Lower leg skin (tissue), 4 donors: Measurements from ENCODE around the gene RASA1. TPM values are rescaled to one million over a fixed set of nuclear protein-coding genes. Genes with fewer than 3 reads are reported as not detected.

Experiments
- DNase-seq, 2 donors: peaks; one replicate each; pipeline ENCODE4 v3.0.0-alpha.2; 2019; ENCODE audit warnings: low spot score in 2 of 2
- H3K4me3 ChIP-seq: fragments of 200-600 bp; sonication (generic); 2 replicates; pipeline ENCODE4 v1.5.1; 2017; ENCODE audit warnings: mild to moderate bottlenecking, low read depth; ENCODE audit not compliant: poor library complexity, severe bottlenecking
- CTCF ChIP-seq, 3 donors: fragments of 450-650 bp; IDR thresholded peaks; one replicate each; pipeline ENCODE4 v1.5.1; 2016; ENCODE audit warnings: antibody characterized with exemption in 3 of 3, mild to moderate bottlenecking in 3 of 3, moderate library complexity in 2 of 3
- POLR2A ChIP-seq, 2 donors: fragments of 450-650 bp; IDR thresholded peaks; one replicate each; pipeline ENCODE4 v1.6.1; 2016 to 2017; ENCODE audit warnings: antibody characterized with exemption in 2 of 2, mild to moderate bottlenecking in 1 of 2, moderate library complexity in 1 of 2
- WGBS, 2 donors: methylation state at CpG; one replicate each; pipeline ENCODE4 v1.1.5; 2018; 5-methylcytosine and 5-hydroxymethylcytosine counted together
- intact Hi-C: fragments of 100-400 bp; cut with DNase I; formaldehyde crosslinking; loops from one replicate; pipeline ENCODE4 v1.15.0; 2023; ENCODE audit warnings: low total_unique reads
- total RNA-seq, 4 donors: library from RNA; depleted of rRNA; stranded (reverse); fragments of >200 nt; gene quantifications; one replicate each; pipeline ENCODE4 v1.1.0, GENCODE V29; 2016

RASA1 gene
- total RNA-seq, 4 donors from 2014 or later: 25.8 to 29.7 (median 28.1) TPM

GRCh38 chr5:87322381-87322780 is 54.7 kb downstream of the RASA1 start:
- no peak overlapping the region for H3K4me3 ChIP-seq
- no peak for DNase-seq
- WGBS, 2 donors: 95 to 96% methylated on average over 3 of the region's 3 CpGs
- intact Hi-C loops: no loop called here
- TF ChIP-seq POLR2A (IDR thresholded peaks at IDR 0.05) (no peak), CTCF (IDR thresholded peaks at IDR 0.05) (no peak)

DNA sequence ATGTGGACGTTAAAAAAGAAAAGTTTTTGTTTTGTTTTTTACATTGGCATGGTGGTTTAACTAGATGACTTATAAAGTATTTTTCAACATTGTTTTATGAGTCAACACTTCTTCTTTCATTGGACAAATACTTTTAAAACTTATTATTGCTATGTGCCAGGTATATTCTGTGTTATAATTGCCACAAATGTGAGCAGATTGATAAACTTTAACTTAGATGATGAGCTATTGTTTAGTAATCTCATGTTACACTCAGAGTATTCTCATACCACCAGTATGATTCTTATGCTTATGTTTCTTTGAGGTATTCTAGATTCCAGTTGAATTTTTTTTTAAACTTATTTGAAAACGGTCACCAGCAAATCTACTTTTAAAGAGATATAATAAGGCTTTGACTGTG is 60.3 kb downstream of the RASA1 start:
- no peak for TF ChIP-seq CTCF (IDR thresholded peaks at IDR 0.05)
- no peak for TF ChIP-seq POLR2A (IDR thresholded peaks at IDR 0.05)
- 66 to 78% methylated on average over 2 of the region's 2 CpGs for WGBS, 2 donors
- H3K4me3 ChIP-seq: no peak overlapping the region
- intact Hi-C loops: no loop called here
- DNase-seq: no peak

DNA sequence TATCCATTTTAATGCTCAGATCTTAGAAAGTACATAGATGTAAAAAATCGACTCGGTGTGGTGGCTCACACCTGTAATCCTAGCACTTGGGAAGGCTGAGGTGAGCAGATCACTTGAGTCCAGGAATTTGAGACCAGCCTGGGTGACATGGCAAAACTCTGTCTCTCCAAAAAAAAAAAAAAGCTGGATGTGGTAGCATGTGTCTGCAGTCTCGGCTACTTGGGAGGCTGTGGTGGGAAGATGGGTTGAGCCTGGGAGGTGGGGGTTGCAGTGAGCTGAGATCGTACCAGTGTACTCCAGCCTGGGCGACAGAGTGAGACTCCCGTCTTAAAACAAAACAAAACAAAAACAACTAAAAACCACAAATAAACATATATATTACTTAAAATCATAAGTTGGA is 61.4 kb downstream of the RASA1 start:
- TF ChIP-seq CTCF (IDR thresholded peaks at IDR 0.05): no peak
- no peak for TF ChIP-seq POLR2A (IDR thresholded peaks at IDR 0.05)
- DNase-seq: no peak
- WGBS, 2 donors: 90 to 92% methylated on average over 6 of the region's 6 CpGs
- intact Hi-C loops: no loop called here
- no peak overlapping the region for H3K4me3 ChIP-seq

DNA sequence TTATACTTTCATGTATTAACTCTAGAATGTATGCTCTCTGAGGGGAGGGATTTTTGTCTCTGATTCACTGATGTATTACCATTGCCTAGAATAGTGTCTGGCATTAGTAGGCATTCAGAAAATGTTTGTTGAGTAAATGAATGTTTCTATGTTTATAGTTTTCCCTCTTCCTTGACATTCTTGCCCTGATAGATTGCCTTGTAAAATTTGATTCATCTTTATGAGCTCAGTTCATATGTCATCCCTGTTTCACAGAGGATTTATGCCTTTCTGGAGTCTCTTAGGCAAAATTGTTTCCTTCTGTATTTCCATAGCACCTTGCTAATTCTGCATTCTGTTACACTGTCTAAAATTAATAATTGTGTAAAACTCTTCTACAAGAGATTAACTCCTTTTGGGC is 72.3 kb downstream of the RASA1 start:
- H3K4me3 ChIP-seq: no peak overlapping the region
- TF ChIP-seq CTCF (IDR thresholded peaks at IDR 0.05): no peak
- no peak for TF ChIP-seq POLR2A (IDR thresholded peaks at IDR 0.05)
- DNase-seq: no peak
- intact Hi-C loops: no loop called here

DNA sequence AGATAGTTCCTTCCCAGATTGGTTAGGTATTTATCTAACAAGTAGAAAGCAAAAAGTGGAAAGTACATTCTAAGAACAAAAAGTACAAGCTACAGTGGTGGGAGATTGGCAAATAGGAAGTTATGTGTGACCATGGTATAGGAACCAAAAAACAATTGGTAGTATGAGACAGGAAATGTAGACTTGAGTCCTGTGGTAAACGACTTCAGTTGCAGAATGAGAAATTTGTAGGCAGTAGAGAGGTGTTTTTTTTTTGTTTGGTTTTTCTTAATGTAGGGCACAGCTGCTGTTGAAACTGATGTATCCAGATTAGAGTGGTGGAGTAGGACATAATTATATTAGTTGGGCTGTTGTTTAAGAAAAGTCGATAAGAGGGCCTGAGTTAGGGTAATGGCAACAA is 73.0 kb downstream of the RASA1 start:
- no peak for TF ChIP-seq POLR2A (IDR thresholded peaks at IDR 0.05)
- no peak for TF ChIP-seq CTCF (IDR thresholded peaks at IDR 0.05)
- intact Hi-C loops: no loop called here
- H3K4me3 ChIP-seq: no peak overlapping the region
- 69 to 71% methylated on average over 2 of the region's 2 CpGs for WGBS, 2 donors
- DNase-seq: no peak

GRCh38 chr5:87347272-87347671 is 79.6 kb downstream of the RASA1 start:
- 75 to 85% methylated on average over 1 of the region's 1 CpG for WGBS, 2 donors
- intact Hi-C loops: no loop called here
- DNase-seq: no peak
- no peak for TF ChIP-seq CTCF (IDR thresholded peaks at IDR 0.05)
- TF ChIP-seq POLR2A (IDR thresholded peaks at IDR 0.05): no peak
- no peak overlapping the region for H3K4me3 ChIP-seq
